Measurements from ENCODE around the gene PRPF40A.
"Not testable (repeated sequence)": the region's sequence is repeated elsewhere in the genome, so short reads cannot be mapped to it uniquely, and the experiment has no call there.

Gene PRPF40A

DNA sequence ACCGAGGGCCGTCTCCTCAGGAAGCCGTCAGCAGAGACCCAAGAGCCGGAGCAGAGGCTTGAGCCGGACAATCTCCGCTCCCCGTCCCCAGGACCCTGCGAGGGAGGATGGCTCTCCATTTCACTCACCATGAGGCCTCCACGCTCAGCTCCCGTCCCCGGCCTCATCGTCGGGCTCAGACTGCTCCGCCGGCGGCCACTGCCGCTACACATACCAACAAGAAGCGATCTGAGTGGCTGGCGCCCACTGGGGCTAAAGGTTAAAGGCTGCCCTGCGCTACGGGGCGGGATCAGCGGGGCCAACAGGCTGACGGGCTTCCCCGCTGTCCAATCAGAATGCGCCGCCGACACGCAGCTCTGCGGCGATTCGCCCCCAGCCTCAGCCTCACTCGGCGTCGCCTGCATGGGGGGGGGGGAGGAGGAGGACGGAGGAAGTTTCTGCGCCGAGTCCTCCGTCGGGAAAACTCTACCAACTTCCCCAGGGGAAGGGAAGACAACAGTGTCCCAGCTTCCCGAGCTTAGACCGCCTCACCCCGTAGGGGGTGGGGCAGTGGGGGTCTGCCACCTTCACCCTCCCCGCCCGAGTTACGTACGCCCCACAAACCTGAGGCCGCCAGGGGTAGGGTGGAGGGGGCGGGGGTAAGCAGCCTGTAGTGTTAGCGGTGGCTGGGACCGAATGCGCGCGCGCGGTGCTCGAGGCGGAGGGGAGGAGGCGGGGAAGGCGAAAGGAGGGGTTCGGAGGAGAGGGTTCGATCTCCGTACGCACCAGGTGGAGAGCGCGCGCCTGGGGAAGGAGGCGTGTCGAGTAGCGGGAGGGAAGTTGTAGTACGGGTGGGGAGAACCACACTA is at the start of gene PRPF40A:
PRPF40A (minus strand) TSS at position 234 of the 848 bp plus-strand sequence; CDS start at position 212, 22 bp downstream.
- DNase-seq: peak; percentile 99

DNA sequence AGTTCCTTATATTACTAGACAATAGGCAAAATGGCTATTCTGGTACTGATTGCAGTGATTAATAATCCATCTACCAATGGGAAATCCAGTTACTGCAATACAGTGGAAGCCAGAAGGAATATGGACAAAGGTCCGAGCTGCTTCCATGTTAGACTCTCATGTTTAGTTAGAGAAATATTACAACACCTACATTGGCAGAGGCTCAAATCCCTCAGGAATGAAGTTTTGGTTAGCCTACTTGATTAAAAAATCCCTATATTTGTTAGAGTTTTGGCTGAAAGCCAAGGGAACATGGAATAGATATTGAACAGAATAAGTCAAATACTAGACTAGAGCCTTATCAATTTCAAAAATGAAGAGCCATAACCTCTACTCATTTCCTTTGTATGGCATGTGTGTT is 49.7 kb upstream of the PRPF40A start:
- DNase-seq: no peak

DNA sequence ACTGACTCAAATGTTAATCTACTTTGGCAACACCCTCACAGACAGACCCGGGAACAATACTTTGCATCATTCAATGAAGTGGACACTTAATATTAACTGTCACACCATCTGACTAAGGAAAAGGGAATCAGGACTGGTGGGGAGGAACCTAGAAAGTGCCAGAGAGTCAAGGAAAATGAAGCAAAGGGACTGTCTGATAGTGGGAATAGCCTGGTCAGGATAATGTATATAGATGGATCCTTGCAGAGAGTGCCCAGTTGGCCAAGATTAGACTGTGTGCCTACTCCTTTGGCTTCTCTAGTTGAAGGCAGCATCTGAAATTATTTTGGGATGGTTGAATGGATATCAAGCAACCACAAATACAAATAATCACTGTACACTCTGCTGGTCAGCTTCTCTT is 46.4 kb upstream of the PRPF40A start:
- no peak for DNase-seq

DNA sequence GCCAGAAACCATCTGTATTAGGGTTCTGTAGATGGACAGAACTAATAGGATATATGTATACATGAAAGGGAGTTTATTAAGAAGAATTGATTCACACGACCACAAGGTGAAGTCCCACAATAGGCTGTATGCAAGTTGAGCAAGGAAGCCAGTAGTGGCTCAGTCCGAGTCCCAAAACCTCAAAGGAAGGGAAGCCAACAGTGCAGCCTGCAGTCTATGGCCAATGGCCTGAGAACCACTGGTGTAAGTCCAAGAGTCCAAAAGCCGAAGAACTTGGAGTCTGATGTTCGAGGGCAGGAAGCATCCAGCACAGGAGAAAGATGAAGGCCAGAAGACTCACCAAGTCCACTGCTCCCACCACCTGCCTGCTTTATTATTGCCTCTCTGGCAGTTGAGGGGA is 45.9 kb upstream of the PRPF40A start:
- DNase-seq: not testable (repeated sequence)

GRCh38 chr2:152762202-152762601 is 44.9 kb upstream of the PRPF40A start:
- peak; percentile 8 for DNase-seq

- no peak for DNase-seq
Observed at GRCh38 chr2:152761214-152761613, 44.0 kb upstream of the PRPF40A start.

- no peak for DNase-seq
Observed at GRCh38 chr2:152759290-152760072, 42.2 kb upstream of the PRPF40A start.

GRCh38 chr2:152755029-152755428 is 37.8 kb upstream of the PRPF40A start:
- peak; percentile 24 for DNase-seq

GRCh38 chr2:152747751-152748150 is 30.5 kb upstream of the PRPF40A start:
- DNase-seq: not testable (repeated sequence)

DNA sequence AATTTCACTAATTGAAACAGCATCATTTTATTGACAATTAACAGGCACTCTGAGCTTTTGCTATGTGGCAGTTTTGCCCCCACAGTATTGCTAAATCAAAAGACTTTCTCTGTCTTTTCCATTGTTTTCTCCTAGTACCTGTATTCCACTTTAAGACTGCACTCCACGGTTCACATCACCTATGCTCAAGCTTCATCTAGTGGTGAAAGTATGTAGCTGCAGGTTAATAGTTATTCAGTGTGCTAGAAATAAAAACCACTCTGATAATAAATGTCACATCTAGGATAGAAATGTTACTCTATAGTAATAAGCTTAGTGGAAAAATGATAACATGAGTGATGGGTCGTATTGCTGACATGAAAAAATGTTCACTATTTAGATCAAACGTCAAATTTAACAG is 25.7 kb upstream of the PRPF40A start:
- DNase-seq: peak; percentile 50

DNA sequence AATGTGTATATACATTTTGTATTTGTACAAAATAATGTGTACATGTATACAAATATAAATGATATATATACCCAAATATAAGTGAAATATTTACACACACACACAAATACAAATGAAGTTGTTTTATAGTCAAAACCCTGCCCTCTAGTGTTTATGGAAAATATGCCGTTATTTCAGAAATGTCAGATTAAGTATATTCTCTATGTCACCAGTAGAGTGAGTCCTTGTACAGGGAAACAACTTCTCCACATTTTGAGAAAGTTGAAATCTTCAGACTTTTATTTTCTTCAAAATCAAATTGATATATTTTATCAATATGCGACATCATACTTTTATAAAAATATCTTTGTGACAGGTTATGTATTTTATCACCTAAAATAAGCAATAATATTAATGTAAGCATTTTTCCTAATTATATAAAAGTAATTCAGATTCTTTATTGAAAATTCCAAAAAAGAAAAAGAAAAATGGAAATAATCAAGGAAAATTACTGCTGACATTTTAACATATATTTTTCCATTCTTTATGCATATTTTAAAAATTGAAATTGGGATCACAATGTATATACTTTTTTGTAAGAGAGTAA is 23.6 kb upstream of the PRPF40A start:
- peak; percentile 87 for DNase-seq

DNA sequence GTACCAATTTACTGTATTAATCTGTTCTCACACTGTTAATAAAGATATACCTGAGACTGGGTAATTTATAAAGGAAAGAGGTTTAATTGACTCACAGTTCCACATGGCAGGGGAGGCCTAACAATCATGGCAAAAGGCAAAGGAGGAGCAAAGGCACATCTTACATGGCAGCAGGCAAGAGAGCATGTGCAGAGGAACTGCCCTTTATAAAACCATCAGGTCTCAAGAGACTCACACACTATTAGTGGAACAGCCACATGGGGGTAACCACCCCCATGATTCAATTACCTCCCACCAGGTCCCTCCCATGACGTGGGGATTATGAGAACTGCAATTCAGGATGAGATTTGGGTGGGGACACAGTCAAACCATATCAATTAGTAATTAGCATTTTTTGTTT is 22.4 kb upstream of the PRPF40A start:
- DNase-seq: not testable (repeated sequence)

DNA sequence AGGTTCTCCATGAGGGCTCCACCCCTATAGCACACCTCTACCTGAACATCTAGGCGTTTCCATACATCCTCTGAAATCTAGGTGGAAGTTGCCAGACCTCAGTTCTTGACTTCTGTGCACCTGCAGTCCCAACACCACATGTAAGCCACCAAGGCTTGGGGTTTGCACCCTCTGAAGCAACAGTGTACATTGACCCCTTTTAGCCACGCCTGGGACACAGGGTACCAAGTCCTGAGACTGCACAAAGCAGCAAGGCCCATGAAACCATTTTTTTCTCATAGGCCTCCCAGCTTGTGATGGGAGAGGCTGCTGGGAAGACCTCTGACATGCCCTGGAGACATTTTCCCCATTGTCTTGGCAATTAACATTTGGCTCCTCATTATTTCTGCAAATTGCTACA is 21.2 kb upstream of the PRPF40A start:
- DNase-seq: no peak

- not testable (repeated sequence) for DNase-seq
Observed at GRCh38 chr2:152737509-152737908, 20.2 kb upstream of the PRPF40A start.

DNA sequence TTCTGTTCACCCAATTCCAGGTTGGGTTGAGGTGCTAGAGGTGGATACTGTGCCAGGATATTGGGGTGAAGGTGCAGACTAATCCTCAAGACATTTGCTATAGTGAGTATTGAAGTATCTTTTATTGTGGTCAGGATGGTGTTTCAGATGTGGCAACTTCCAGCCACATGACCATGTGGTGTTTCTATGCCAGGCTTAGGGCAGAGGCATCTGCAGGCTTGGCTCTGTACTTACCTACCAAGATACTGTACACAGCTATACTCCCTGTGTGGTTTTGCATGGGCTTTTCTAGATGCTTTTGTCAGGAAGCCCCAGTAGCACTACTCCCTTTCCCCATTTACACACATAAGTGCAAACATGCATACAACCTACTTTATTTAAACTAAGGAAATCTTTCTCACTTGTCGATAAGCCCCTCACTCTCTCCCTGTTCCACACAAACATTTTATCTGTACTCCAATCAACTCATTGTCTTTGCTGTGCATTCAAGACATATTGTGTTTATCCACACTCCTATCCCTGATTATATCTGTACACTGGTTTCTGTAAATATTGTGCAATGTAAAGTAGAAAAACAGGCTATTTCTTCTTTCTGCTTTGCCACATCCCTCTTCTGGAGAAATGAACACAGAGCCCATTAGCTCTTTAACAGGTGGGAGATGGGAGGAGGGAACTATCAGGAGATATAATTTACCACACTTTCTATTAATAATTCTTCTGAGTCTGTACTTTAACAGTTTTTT is 13.5 kb upstream of the PRPF40A start:
- peak; percentile 82 for DNase-seq

- peak; percentile 52 for DNase-seq
Observed at GRCh38 chr2:152729844-152730243, 12.6 kb upstream of the PRPF40A start.

- no peak for DNase-seq
Observed at GRCh38 chr2:152723918-152724317, 6.7 kb upstream of the PRPF40A start.

DNA sequence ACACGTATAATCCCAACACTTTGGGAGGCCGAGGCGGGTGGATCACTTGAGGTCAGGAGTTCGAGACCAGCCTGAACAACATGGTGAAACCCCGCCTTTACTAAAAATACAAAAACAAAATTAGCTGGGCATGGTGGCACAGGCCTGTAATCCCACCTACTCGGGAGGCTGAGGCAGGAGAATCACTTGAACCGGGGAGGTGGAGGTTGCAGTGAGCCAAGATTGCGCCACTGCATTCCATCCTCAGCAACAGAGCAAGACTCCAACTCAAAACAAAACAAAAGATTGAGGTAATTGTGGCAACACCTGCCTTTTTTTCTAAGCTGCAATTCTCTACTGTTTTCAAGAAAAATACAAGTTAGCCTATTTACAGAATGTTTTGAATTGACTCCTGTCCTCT is 5.4 kb upstream of the PRPF40A start:
- not testable (repeated sequence) for DNase-seq

- no peak for DNase-seq
Observed at GRCh38 chr2:152720794-152721193, 3.5 kb upstream of the PRPF40A start.

DNA sequence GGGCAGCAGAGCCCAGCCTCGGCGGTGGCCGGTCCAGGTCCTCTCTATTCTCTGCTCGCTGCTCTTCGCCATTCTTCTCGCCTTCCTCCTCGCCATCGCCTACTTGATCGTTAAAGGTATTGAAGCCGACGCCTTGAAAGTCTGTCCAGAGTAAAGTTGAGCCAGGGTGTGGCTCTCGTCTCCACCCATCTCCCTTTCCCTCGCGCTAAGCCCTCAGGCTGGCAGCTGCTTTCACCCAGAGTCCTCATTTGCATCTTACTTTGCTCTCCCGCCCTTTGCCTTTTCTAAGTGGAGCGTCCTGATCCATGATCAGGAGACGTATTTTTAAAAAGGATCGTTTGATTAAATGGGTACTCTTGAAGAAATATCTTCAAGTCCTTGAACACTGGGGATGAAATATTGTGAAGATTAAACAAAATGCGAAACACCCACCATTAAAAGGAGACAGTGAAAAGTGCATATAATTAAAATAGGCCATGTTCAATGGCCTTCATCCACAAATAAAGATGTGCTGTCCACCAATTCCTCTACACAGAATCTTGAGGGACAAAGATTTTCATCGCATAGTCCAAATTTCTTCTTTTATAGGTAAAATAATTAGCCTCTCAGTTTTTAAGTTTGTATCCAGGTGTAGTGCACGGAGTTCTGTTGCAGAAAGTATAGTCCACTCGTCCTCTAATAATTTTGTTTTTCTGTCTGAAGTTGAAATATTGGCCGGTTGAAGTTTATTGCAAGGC is 1.8 kb upstream of the PRPF40A start:
- peak; percentile 93 for DNase-seq

DNA sequence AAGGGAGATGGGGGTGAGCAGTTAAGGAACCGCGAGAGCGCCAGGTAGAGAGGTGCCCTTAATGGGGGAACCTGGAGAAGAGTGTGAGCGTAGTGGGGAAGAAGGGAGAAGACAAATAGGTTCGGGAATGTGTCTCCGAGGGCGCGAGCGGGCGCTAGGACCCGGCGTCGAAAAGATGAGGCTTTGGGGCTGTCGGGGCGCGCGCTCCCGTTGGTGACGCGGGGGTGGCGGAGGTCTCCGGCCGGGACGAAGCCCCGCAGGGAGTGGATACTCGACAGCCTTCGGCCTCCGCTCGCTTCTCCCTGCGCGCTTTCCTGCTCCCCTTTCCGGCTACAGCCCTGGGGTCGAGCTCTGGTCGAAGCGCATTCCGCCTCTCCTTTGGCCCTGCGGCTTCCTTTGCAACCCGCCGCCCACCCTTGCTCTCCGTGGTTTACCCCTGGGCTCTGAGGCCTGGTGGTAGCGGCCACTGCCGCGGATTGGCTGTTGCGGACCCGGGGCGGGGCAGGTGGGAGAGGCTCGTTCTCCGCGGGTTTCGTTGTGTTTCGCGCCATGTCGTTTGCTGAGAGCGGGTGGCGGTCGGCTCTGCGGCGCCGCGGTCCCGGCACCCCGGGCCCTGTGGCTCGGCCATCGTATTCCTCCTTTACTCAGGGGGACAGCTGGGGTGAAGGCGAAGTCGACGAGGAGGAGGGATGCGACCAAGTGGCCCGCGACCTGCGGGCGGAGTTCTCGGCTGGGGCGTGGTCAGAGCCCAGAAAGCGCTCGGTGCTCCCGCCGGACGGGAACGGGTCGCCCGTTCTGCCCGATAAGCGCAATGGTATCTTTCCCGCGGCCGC is 1.0 kb upstream of the PRPF40A start, which contains the start of gene ARL6IP6:
ARL6IP6 (plus strand) TSS at position 545 of the 833 bp plus-strand sequence; CDS start at position 550, 5 bp downstream.
- DNase-seq: peak; percentile 97

Data from hematopoietic multipotent progenitor cell treated with erythropoietin and hydrocortisone succinate and interleukin-3 and kit ligand, for 4 days (in vitro differentiated cells).